H9 (cell line): ENCODE measurements around the gene PTPRK. TPM values are rescaled to one million over a fixed set of nuclear protein-coding genes. Genes with fewer than 3 reads are reported as not detected.

Experiments
- DNase-seq: peaks from one replicate; pipeline ENCODE4 v3.0.0-alpha.2; 2017
- H2AFZ ChIP-seq: one replicate; pipeline ENCODE4 v1.6.1; 2013; ENCODE audit warnings: mild to moderate bottlenecking, low read length, control low read depth, moderate library complexity
- H2AK5ac ChIP-seq: 2 replicates; pipeline ENCODE4 v1.6.1; 2013; ENCODE audit warnings: low read length, control low read depth, mixed read lengths; ENCODE audit not compliant: insufficient read length
- H2BK120ac ChIP-seq: one replicate; pipeline ENCODE4 v1.6.1; 2013; ENCODE audit warnings: low read depth, mild to moderate bottlenecking, low read length, control low read depth, inconsistent platforms; ENCODE audit not compliant: poor library complexity, severe bottlenecking
- H2BK12ac ChIP-seq: 2 replicates; pipeline ENCODE4 v1.6.1; 2013; ENCODE audit warnings: low read length, control low read depth, mixed read lengths, low read depth; ENCODE audit not compliant: insufficient read length
- H2BK15ac ChIP-seq: 2 replicates; pipeline ENCODE4 v1.6.1; 2013; ENCODE audit warnings: low read depth, low read length, control low read depth
- H2BK20ac ChIP-seq: one replicate; pipeline ENCODE4 v1.6.1; 2013; ENCODE audit warnings: low read depth, mild to moderate bottlenecking, low read length, control low read depth, inconsistent platforms; ENCODE audit not compliant: poor library complexity, severe bottlenecking
- H2BK5ac ChIP-seq: 2 replicates; pipeline ENCODE4 v1.6.1; 2013; ENCODE audit warnings: low read length, control low read depth, mixed read lengths; ENCODE audit not compliant: insufficient read length
- H3K14ac ChIP-seq: 2 replicates; pipeline ENCODE4 v1.6.1; 2013; ENCODE audit warnings: low read length, control low read depth; ENCODE audit not compliant: insufficient read depth
- H3K18ac ChIP-seq: 2 replicates; pipeline ENCODE4 v1.6.1; 2013; ENCODE audit warnings: low read depth, mild to moderate bottlenecking, mixed read lengths, low read length, control low read depth; ENCODE audit not compliant: insufficient read length
- H3K23ac ChIP-seq: 2 replicates; pipeline ENCODE4 v1.6.1; 2013; ENCODE audit warnings: low read length, control low read depth, mixed read lengths, low read depth; ENCODE audit not compliant: insufficient read length
- H3K23me2 ChIP-seq: 2 replicates; pipeline ENCODE4 v1.6.1; 2013; ENCODE audit warnings: low read depth, mild to moderate bottlenecking, mixed read lengths, low read length, control low read depth; ENCODE audit not compliant: insufficient read length, poor library complexity, severe bottlenecking
- H3K27ac ChIP-seq: 2 replicates; pipeline ENCODE4 v1.5.1; 2013; ENCODE audit warnings: low read length, control low read depth, mixed read lengths, low read depth; ENCODE audit not compliant: insufficient read length
- H3K27me3 ChIP-seq: 2 replicates; pipeline ENCODE4 v1.6.1; 2013; ENCODE audit warnings: low read length, control low read depth, inconsistent platforms; ENCODE audit not compliant: insufficient read depth
- H3K4ac ChIP-seq: 2 replicates; pipeline ENCODE4 v1.6.1; 2013; ENCODE audit warnings: low read depth, mild to moderate bottlenecking, control low read depth, inconsistent platforms, low read length, moderate library complexity
- H3K4me1 ChIP-seq: 2 replicates; pipeline ENCODE4 v1.6.1; 2013; ENCODE audit warnings: low read length, control low read depth, inconsistent platforms; ENCODE audit not compliant: insufficient read depth
- H3K4me2 ChIP-seq: 2 replicates; pipeline ENCODE4 v1.6.1; 2013; ENCODE audit warnings: low read length, control low read depth, mixed read lengths; ENCODE audit not compliant: insufficient read length, insufficient read depth
- H3K56ac ChIP-seq: 2 replicates; pipeline ENCODE4 v1.6.1; 2013; ENCODE audit warnings: low read depth, mild to moderate bottlenecking, mixed read lengths, low read length, control low read depth; ENCODE audit not compliant: insufficient read length
- H3K79me1 ChIP-seq: 2 replicates; pipeline ENCODE4 v1.6.1; 2013; ENCODE audit warnings: low read depth, mild to moderate bottlenecking, moderate library complexity, low read length, control low read depth, inconsistent platforms; ENCODE audit not compliant: insufficient read depth, poor library complexity, severe bottlenecking
- H3K79me2 ChIP-seq: 2 replicates; pipeline ENCODE4 v1.6.1; 2013; ENCODE audit warnings: low read length, control low read depth, inconsistent platforms; ENCODE audit not compliant: insufficient read depth
- H3K9ac ChIP-seq: 2 replicates; pipeline ENCODE4 v1.6.1; 2013; ENCODE audit warnings: low read length, control low read depth, mixed read lengths; ENCODE audit not compliant: insufficient read length; ENCODE audit errors: extremely low read depth
- H3K9me3 ChIP-seq: one replicate; pipeline ENCODE4 v1.6.1; 2013; ENCODE audit warnings: low read depth, low read length, inconsistent platforms; ENCODE audit not compliant: control insufficient read depth
- H3T11ph ChIP-seq: one replicate; pipeline ENCODE4 v1.6.1; 2013; ENCODE audit warnings: mild to moderate bottlenecking, low read length, control low read depth, inconsistent platforms
- H4K20me1 ChIP-seq: one replicate; pipeline ENCODE4 v1.6.1; 2013; ENCODE audit not compliant: control insufficient read depth, insufficient read length, insufficient read depth
- H4K5ac ChIP-seq: 2 replicates; pipeline ENCODE4 v1.6.1; 2013; ENCODE audit warnings: low read depth, mild to moderate bottlenecking, mixed read lengths, low read length, control low read depth; ENCODE audit not compliant: insufficient read length
- H4K8ac ChIP-seq: replicated peaks from 2 replicates; pipeline ENCODE4 v1.6.1; 2013; ENCODE audit warnings: low read length, control low read depth, mixed read lengths, low read depth; ENCODE audit not compliant: insufficient read length
- H4K91ac ChIP-seq: 2 replicates; pipeline ENCODE4 v1.6.1; 2013; ENCODE audit warnings: low read depth, mild to moderate bottlenecking, moderate library complexity, mixed read lengths, low read length, control low read depth; ENCODE audit not compliant: insufficient read length
- H3K27ac Mint-ChIP-seq, 3 experiments: 2 replicates in 2 of 3; 3 replicates in 1 of 3; pipeline ENCODE4 v1.8.0; 2020 to 2021; ENCODE audit warnings: mixed read lengths in 3 of 3, mild to moderate bottlenecking in 1 of 3, moderate library complexity in 1 of 3
- H3K27me3 Mint-ChIP-seq: 2 replicates; pipeline ENCODE4 v1.8.0; 2021; ENCODE audit warnings: low read depth, mild to moderate bottlenecking, moderate library complexity, mixed read lengths
- H3K36me3 Mint-ChIP-seq, 3 experiments: 2 replicates in 2 of 3; 3 replicates in 1 of 3; pipeline ENCODE4 v1.8.0; 2020 to 2021; ENCODE audit warnings: low read depth in 3 of 3, mixed read lengths in 3 of 3; ENCODE audit not compliant: insufficient read depth in 1 of 3
- H3K4me1 Mint-ChIP-seq, 2 experiments: 2 replicates each; pipeline ENCODE4 v1.8.0; 2020; ENCODE audit warnings: mixed read lengths in 2 of 2
- H3K4me3 Mint-ChIP-seq, 2 experiments: 2 replicates in 1 of 2; 3 replicates in 1 of 2; pipeline ENCODE4 v1.8.0; 2020 to 2021; ENCODE audit warnings: mild to moderate bottlenecking in 2 of 2, mixed read lengths in 2 of 2, moderate library complexity in 1 of 2
- H3K9me3 Mint-ChIP-seq, 2 experiments: 2 replicates in 1 of 2; 3 replicates in 1 of 2; pipeline ENCODE4 v1.8.0; 2020; ENCODE audit warnings: mild to moderate bottlenecking in 2 of 2, mixed read lengths in 2 of 2, moderate library complexity in 1 of 2
- WGBS: extraction: QIAGEN DNeasy Blood & Tissue Kit; methylation state at CpG from one replicate; pipeline ENCODE4 v1.1.7; 2013; ENCODE audit warnings: missing lambda C conversion rate, low lambda C conversion rate, mixed read lengths; ENCODE audit not compliant: insufficient read length; ENCODE audit errors: extremely low coverage; 5-methylcytosine and 5-hydroxymethylcytosine counted together
- total RNA-seq: library from RNA; stranded (reverse); gene quantifications from 2 replicates; pipeline ENCODE4 v1.2.1, GENCODE V29; 2021
- TF ChIP-seq, protein P1 (sequence below): fragments of 200-600 bp; sonication (generic); conservative IDR thresholded peaks from 3 replicates; pipeline ENCODE4 v1.8.0; 2021; ENCODE audit warnings: antibody characterized with exemption, mild to moderate bottlenecking

Gene PTPRK
- total RNA-seq, 1 experiment from 2014 or later: 47.9 TPM

DNA sequence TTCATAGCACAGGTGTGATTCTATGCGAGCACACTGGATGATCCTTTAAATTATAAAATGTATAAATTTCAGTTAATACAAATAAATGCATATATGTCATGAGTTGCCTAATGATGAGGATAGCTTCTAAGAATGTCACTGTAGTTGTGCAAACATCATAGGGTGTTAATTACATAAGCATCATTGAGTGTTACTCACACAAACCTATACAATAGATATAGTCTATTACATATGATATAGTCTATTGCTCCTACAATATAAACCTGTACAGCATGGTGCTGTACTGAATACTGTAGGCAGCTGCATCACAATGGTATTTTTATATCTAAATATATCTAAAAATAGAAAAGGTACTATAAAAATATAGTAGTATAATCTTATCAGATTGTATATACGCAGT lies 159.0 kb downstream of the PTPRK start:
- H3K18ac ChIP-seq: no peak overlapping the region
- H4K91ac ChIP-seq: no peak overlapping the region
- no peak overlapping the region for H2BK20ac ChIP-seq
- no peaks in the 10 kb centered on the region for H3K9me3 ChIP-seq
- no peak overlapping the region for H2AFZ ChIP-seq
- H3K14ac ChIP-seq: no peak overlapping the region
- H2BK12ac ChIP-seq: no peak overlapping the region
- H2AK5ac ChIP-seq: no peak overlapping the region
- H3K4ac ChIP-seq: no peak overlapping the region
- H3K4me2 ChIP-seq: no peak overlapping the region
- Mint-ChIP-seq H3K4me3 (no peak overlapping the region), H3K9me3 (0 out of 5 replicates have a peak, but pooled peaks cover 0 to 3% of the 10 kb centered on the region in 2 experiments), H3K36me3 (peaks cover 0 to 5% (median 0%) of the 10 kb centered on the region in 3 experiments; a peak in 3 of 7 replicates), H3K4me1 (peaks cover 8 to 11% of the 10 kb centered on the region in 2 experiments), H3K27me3 (no peaks in the 10 kb centered on the region), H3K27ac (no peak overlapping the region)
- H3K23me2 ChIP-seq: no peaks in the 10 kb centered on the region
- H4K8ac ChIP-seq: no peak overlapping the region
- no peak overlapping the region for H2BK5ac ChIP-seq
- H3K79me2 ChIP-seq: peaks cover 2% of the 10 kb centered on the region; the same call in 1 of the 2 replicates
- H2BK120ac ChIP-seq: no peak overlapping the region
- TF ChIP-seq, protein P1, sequence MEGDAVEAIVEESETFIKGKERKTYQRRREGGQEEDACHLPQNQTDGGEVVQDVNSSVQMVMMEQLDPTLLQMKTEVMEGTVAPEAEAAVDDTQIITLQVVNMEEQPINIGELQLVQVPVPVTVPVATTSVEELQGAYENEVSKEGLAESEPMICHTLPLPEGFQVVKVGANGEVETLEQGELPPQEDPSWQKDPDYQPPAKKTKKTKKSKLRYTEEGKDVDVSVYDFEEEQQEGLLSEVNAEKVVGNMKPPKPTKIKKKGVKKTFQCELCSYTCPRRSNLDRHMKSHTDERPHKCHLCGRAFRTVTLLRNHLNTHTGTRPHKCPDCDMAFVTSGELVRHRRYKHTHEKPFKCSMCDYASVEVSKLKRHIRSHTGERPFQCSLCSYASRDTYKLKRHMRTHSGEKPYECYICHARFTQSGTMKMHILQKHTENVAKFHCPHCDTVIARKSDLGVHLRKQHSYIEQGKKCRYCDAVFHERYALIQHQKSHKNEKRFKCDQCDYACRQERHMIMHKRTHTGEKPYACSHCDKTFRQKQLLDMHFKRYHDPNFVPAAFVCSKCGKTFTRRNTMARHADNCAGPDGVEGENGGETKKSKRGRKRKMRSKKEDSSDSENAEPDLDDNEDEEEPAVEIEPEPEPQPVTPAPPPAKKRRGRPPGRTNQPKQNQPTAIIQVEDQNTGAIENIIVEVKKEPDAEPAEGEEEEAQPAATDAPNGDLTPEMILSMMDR: no peak
- WGBS: no CpG with 5 or more reads among the region's 2 CpGs
- H4K5ac ChIP-seq: no peak overlapping the region
- no peak overlapping the region for H2BK15ac ChIP-seq
- H3K23ac ChIP-seq: no peak overlapping the region
- H3K79me1 ChIP-seq: no peaks in the 10 kb centered on the region
- no peak for DNase-seq
- no peak overlapping the region for H3K27ac ChIP-seq
- H3K9ac ChIP-seq: no peak overlapping the region
- H3K56ac ChIP-seq: no peak overlapping the region
- no peaks in the 10 kb centered on the region; the same call in 1 of the 2 replicates for H3K4me1 ChIP-seq
- H4K20me1 ChIP-seq: no peaks in the 10 kb centered on the region
- H3T11ph ChIP-seq: no peak overlapping the region
- H3K27me3 ChIP-seq: no peaks in the 10 kb centered on the region
